Stomach (tissue), 4 donors: Measurements from ENCODE around the gene PTPRK.

ENCODE experiments used
- EP300 ChIP-seq: sonication (generic); formaldehyde crosslinking; IDR thresholded peaks from one replicate; pipeline ENCODE4 v1.6.1; 2017; ENCODE audit warnings: antibody characterized with exemption
- POLR2A ChIP-seq, 4 donors: fragments of 450-650 bp; IDR thresholded peaks; one replicate each; pipeline ENCODE4 v1.6.1; 2016; ENCODE audit warnings: antibody characterized with exemption in 4 of 4, control low read depth in 2 of 4, mild to moderate bottlenecking in 1 of 4, moderate library complexity in 1 of 4
- TF ChIP-seq, protein P1 (sequence below), 7 experiments: fragments of 450-650 bp in 4 of 7; fragments of 200-600 bp in 3 of 7; sonication (generic) in 3 of 7; IDR thresholded peaks; one replicate each; pipeline ENCODE4 v1.5.1; 2016 to 2019; ENCODE audit warnings: antibody characterized with exemption in 7 of 7, control low read depth in 2 of 7, mild to moderate bottlenecking in 1 of 7

- TF ChIP-seq, protein P1, sequence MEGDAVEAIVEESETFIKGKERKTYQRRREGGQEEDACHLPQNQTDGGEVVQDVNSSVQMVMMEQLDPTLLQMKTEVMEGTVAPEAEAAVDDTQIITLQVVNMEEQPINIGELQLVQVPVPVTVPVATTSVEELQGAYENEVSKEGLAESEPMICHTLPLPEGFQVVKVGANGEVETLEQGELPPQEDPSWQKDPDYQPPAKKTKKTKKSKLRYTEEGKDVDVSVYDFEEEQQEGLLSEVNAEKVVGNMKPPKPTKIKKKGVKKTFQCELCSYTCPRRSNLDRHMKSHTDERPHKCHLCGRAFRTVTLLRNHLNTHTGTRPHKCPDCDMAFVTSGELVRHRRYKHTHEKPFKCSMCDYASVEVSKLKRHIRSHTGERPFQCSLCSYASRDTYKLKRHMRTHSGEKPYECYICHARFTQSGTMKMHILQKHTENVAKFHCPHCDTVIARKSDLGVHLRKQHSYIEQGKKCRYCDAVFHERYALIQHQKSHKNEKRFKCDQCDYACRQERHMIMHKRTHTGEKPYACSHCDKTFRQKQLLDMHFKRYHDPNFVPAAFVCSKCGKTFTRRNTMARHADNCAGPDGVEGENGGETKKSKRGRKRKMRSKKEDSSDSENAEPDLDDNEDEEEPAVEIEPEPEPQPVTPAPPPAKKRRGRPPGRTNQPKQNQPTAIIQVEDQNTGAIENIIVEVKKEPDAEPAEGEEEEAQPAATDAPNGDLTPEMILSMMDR (IDR thresholded peaks at IDR 0.05) = no peak
- TF ChIP-seq POLR2A (IDR thresholded peaks at IDR 0.05) (no peak), EP300 (no peak)
These were observed 452.8 kb downstream of the PTPRK start for GRCh38 chr6:128067446-128068118.
